Activated naive CD4-positive, alpha-beta T cell treated with anti-CD3 and anti-CD28 coated beads for 36 hours (primary cell): ENCODE data around the gene HMGXB3. TPM values are rescaled to one million over a fixed set of nuclear protein-coding genes. Genes with fewer than 3 reads are reported as not detected.
A peak's percentile ranks its signal among the peaks of the same experiment; 100 is the strongest.

Source experiments
- CTCF ChIA-PET: fragments of 350-600 bp; sonication (Branson Sonifier 250); formaldehyde crosslinking; loops from one replicate; lab custom pipeline; 2021; ENCODE audit warnings: antibody characterized with exemption; lab: Charles Lee
- DNase-seq: peaks from one replicate; pipeline ENCODE4 v3.0.0-alpha.2; 2020
- H3K27ac Mint-ChIP-seq: one replicate; pipeline ENCODE4 v1.8.0; 2021; ENCODE audit warnings: mild to moderate bottlenecking, mixed read lengths
- H3K27me3 Mint-ChIP-seq: one replicate; pipeline ENCODE4 v1.8.0; 2021; ENCODE audit warnings: low read depth, mixed read lengths
- H3K36me3 Mint-ChIP-seq: one replicate; pipeline ENCODE4 v1.8.0; 2021; ENCODE audit warnings: low read depth, mixed read lengths
- H3K4me1 Mint-ChIP-seq: one replicate; pipeline ENCODE4 v1.8.0; 2021; ENCODE audit warnings: low read depth, mixed read lengths
- H3K4me3 Mint-ChIP-seq: one replicate; pipeline ENCODE4 v1.8.0; 2021; ENCODE audit warnings: mild to moderate bottlenecking, moderate library complexity, mixed read lengths
- H3K9me3 Mint-ChIP-seq: one replicate; pipeline ENCODE4 v1.8.0; 2021; ENCODE audit warnings: mixed read lengths
- intact Hi-C: fragments of 100-400 bp; cut with micrococcal nuclease; formaldehyde crosslinking; loops from one replicate; pipeline ENCODE4 v1.15.1; 2023
- total RNA-seq, 2 experiments: library from RNA; stranded (reverse); gene quantifications; one replicate each; pipeline ENCODE4 v1.2.3, GENCODE V29; 2021

HMGXB3 gene
- total RNA-seq, 2 experiments from 2014 or later: 24.3 to 26.8 TPM

DNA sequence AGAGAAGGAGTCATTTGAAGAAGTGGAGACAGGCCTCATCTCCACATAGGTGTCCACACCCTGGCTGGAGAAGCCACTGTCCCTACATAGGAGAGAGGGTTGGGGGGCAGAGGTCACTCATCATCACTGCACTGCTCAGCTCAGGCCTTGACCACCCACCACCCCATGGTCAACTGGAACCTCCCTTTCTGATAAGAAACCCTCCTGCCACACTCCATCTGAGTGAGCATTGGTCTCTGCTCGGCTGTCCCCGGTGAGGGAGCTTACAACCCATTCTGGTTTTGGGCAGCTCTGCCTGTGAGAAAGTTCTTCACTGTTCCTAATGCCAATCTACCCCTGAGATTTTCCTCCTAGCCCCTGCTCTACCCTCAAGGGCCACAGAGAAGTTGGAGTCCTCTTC lies 57.0 kb downstream of the HMGXB3 start:
- H3K9me3 Mint-ChIP-seq: no peaks in the 10 kb centered on the region
- H3K4me1 Mint-ChIP-seq: peaks cover 2% of the 10 kb centered on the region
- CTCF ChIA-PET: no interaction called here
- no peak overlapping the region for H3K27ac Mint-ChIP-seq
- intact Hi-C loops: no loop called here
- H3K27me3 Mint-ChIP-seq: no peaks in the 10 kb centered on the region
- H3K4me3 Mint-ChIP-seq: no peak overlapping the region
- H3K36me3 Mint-ChIP-seq: peaks cover 13% of the 10 kb centered on the region
- no peak for DNase-seq

DNA sequence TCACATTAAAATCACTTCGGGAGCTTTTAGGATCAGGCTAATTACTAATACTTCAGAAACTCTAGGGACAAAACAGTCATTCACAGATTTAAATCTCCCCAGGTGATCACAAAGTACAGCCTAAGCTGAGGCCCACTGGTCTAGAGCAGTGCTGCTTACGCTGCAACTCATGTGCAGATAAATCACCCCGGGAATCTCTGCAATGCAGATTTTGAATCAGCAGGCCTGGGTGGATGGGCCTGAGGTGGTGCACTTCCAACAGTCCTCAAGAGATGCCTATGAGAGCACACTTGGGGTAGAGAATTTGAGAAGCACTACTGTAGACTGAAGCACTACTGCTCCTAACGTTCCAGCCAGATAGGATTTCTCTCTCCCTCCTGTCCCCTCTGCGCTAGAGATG lies 57.5 kb downstream of the HMGXB3 start:
- CTCF ChIA-PET: no interaction called here
- H3K9me3 Mint-ChIP-seq: no peaks in the 10 kb centered on the region
- no peak overlapping the region for H3K27ac Mint-ChIP-seq
- H3K4me3 Mint-ChIP-seq: no peak overlapping the region
- H3K36me3 Mint-ChIP-seq: peaks cover 13% of the 10 kb centered on the region
- H3K27me3 Mint-ChIP-seq: no peaks in the 10 kb centered on the region
- DNase-seq: no peak
- intact Hi-C loops: no loop called here
- H3K4me1 Mint-ChIP-seq: peaks cover 2% of the 10 kb centered on the region

DNA sequence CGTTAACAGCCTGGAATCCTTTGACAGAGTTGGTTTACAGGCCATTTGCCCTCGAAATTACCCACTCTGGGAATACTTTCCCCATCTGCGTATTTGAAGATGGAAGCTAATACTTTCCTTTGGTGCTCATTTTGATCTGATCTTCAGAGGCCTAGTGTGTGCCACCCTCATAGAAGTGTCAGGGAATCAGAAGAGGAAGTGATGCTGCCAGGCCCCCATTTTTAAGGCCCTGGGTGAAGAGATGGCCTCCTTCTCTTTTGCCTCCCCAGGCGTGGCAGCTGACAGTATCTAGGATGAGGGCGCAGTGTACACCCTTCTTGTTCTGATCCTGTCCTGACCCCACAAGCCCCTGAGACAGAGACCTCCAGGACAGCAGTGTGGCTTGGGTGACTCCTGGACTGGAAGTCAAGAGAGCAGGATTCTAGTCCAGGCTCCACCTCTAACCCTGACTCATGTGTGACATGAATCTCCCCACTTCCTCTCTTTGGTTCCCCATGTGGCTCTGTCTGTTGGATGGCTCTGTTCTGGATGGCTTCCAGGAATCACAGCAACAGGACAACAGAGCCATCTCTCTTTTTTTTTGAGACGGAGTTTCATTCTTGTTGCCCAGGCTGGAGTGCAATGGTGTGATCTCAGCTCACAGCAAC lies 58.1 kb downstream of the HMGXB3 start:
- CTCF ChIA-PET: no interaction called here
- peaks cover 2% of the 10 kb centered on the region for H3K4me1 Mint-ChIP-seq

DNA sequence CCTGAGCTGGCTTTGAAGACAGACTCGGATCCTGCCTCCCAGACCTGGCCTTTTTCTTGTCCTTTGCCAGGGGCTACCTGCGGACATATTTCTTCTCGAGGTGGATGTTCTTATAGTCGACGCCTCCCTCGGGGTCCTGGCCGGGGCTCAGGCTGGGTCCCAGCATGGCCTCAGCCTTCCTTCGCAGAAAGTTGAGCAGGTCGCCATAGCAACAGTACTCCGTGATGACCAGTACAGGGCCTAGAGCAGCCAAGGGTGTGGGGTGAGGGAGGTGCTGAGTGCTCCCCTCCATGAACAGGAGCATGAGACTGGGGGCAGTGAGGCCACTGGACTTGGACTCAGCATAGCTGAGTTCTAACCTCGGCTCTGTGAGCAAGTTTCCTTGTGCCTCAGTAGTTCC lies 59.1 kb downstream of the HMGXB3 start:
- Mint-ChIP-seq H3K4me3 (no peak overlapping the region), H3K9me3 (no peaks in the 10 kb centered on the region), H3K36me3 (peaks cover 2% of the 10 kb centered on the region), H3K27me3 (no peaks in the 10 kb centered on the region), H3K4me1 (peaks cover 2% of the 10 kb centered on the region), H3K27ac (no peak overlapping the region)
- intact Hi-C loops: no loop called here
- DNase-seq: no peak
- CTCF ChIA-PET: no interaction called here

More for the DNA sequence above, 58.1 kb downstream of the HMGXB3 start:
- Mint-ChIP-seq H3K4me3 (no peak overlapping the region), H3K9me3 (no peaks in the 10 kb centered on the region), H3K36me3 (peaks cover 9% of the 10 kb centered on the region), H3K27me3 (no peaks in the 10 kb centered on the region), H3K27ac (no peak overlapping the region)
- intact Hi-C loops: no loop called here
- no peak for DNase-seq

DNA sequence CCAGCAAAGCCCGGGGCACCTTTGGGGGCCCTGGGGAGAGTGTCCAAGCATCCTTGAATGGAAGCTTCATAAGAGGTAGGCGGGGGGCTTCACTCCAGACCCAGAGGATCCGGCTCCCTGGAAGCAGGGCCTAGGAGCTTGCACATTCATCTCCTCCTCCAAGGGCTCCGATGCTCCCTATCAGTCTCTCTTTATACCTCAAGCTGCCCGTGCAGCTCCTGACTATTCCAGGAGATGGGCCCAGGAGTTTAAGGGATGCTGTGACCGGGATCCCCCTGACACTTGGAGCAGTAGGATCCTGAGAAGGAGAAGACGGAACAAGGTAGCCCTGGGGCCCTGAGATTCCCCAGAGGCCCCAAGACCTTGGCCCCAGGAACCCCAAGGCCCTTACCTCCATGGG lies 59.9 kb downstream of the HMGXB3 start:
- intact Hi-C loops: no loop called here
- no peaks in the 10 kb centered on the region for H3K9me3 Mint-ChIP-seq
- no peak for DNase-seq
- no peaks in the 10 kb centered on the region for H3K27me3 Mint-ChIP-seq
- CTCF ChIA-PET: no interaction called here
- no peaks in the 10 kb centered on the region for H3K36me3 Mint-ChIP-seq
- no peak overlapping the region for H3K27ac Mint-ChIP-seq
- peaks cover 2% of the 10 kb centered on the region for H3K4me1 Mint-ChIP-seq
- no peak overlapping the region for H3K4me3 Mint-ChIP-seq

DNA sequence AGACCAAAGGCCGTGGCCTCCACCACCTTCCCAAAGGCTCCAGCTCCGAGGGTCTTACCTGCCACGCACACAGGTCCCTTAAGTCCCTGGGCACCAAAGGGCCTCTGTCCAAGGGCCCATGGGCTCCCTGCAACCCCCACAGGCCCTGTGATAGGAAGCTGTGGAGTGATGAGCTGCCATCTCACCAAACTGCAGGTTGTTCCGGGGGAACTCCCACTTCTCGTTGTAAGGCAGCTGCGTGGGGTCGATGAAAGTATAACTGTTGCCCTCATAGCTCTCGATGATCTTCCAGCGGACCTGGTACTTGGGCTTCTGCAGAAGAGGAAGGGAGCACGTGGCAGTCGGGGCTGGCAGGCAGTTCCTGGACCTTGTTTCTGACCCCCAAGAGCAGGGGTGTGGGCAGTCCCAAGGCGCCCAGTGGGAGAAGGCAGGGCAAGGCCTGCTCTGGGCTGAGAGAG lies 61.0 kb downstream of the HMGXB3 start:
- Mint-ChIP-seq H3K36me3 (no peaks in the 10 kb centered on the region), H3K27ac (no peak overlapping the region), H3K4me1 (peaks cover 2% of the 10 kb centered on the region), H3K27me3 (no peaks in the 10 kb centered on the region), H3K9me3 (no peaks in the 10 kb centered on the region), H3K4me3 (no peak overlapping the region)
- intact Hi-C loops: no loop called here
- CTCF ChIA-PET: no interaction called here
- no peak for DNase-seq

DNA sequence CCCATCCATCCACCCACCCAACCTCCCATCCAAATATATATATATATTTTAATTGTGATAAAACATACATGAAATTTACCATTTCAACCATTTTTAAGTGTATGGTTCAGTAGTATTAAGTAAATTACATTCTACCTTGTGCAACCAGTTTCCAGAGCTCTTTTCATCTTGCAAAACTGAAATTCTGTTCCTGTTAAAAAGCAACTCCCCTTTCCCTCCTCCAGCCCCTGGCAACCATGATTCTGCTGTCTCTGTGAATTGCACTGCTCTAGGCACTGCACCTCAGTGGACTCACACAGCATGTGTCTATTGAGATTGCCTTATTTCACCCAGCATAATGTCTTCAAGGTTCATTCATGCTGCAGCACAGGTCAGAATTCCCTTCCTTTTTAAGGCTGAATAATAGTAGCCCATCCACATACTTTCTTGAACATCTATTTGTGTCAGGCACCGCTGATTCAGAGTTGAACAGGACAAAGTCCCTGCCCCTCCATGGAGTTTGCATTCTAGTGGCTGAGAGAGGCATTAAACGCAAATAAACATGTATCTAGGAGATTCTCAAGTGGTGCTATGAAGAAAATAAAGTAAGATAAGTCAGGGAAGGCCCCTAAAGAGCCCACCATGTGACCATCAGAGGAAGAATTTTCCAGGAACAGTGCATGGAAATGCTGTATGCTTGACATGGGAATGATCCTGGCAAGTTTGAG lies 61.8 kb downstream of the HMGXB3 start:
- no peaks in the 10 kb centered on the region for H3K36me3 Mint-ChIP-seq
- peaks cover 9% of the 10 kb centered on the region for H3K4me1 Mint-ChIP-seq
- no peaks in the 10 kb centered on the region for H3K9me3 Mint-ChIP-seq
- no peak overlapping the region for H3K4me3 Mint-ChIP-seq
- H3K27me3 Mint-ChIP-seq: no peaks in the 10 kb centered on the region
- H3K27ac Mint-ChIP-seq: no peak overlapping the region
- CTCF ChIA-PET: interaction anchor here (0.6 kb wide), 1 partner anchor 992 kb away, joined by 3 read pairs; no protein-coding TSS in a partner anchor
- intact Hi-C loops: no loop called here
- DNase-seq: no peak

DNA sequence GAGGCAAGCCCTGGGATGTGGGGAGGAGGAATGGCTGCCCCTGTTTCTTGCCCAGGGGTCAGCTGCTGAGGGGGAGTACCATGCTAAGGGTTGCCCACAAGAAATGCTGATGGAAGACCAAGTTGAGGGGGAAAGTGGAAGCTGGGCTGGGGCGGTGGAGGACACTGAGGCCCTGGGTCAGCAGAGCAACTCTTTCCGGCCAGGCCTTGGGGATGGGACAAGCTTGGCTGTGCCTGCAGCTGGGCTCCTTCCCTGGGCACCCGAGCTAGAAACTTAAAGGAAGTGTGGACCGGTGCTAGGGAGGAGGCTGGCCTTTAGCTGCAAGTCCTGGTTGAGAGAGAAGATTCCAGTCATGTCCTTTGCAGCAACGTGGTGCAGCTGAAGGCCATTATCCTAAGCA lies 63.1 kb downstream of the HMGXB3 start:
- no peaks in the 10 kb centered on the region for H3K36me3 Mint-ChIP-seq

DNA sequence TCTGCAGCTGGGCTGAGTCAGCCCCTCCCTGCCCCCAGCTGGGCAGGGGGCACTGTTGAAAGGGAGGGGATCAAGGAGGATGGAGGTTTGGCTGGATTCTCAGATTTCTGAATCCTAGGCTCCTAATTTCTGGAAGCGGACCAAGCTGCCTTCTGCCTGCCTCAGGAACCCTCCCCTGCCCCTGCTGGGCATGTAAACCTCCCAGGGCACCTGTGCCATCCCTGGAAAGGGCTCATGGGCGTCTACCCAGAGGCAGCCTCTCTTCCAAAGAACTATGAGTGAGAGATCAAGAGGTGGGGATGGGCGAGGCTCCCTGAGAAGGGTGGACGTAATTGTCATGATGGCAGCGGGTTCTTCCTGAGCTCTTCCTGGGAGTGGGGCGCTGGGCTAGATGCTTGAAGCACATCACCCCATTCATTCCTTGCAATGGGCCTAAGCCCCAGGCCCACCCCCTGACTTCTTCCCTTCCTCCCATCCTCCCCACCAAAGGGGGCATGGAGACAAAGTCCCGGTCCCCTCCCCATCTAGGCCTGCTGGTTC lies 64.2 kb downstream of the HMGXB3 start:
- no peak overlapping the region for H3K27ac Mint-ChIP-seq
- intact Hi-C loops: loop anchor here (5.0 kb wide), 1 partner anchor 58 kb away; no protein-coding TSS in a partner anchor
- H3K36me3 Mint-ChIP-seq: no peaks in the 10 kb centered on the region
- no peak overlapping the region for H3K4me3 Mint-ChIP-seq
- no peak for DNase-seq
- H3K27me3 Mint-ChIP-seq: no peaks in the 10 kb centered on the region
- CTCF ChIA-PET: interaction anchor here (0.5 to 1.0 kb wide), 2 partner anchors 11 to 813 kb away, joined by 3 to 4 read pairs; no protein-coding TSS in a partner anchor
- peaks cover 12% of the 10 kb centered on the region for H3K4me1 Mint-ChIP-seq
- H3K9me3 Mint-ChIP-seq: no peaks in the 10 kb centered on the region

More for the DNA sequence above, 63.1 kb downstream of the HMGXB3 start:
- CTCF ChIA-PET: interaction anchor here (0.5 to 1.0 kb wide), 3 partner anchors 10 to 102 kb away, joined by 3 to 6 read pairs (median 3); no protein-coding TSS in a partner anchor
- DNase-seq: no peak
- Mint-ChIP-seq H3K27ac (no peak overlapping the region), H3K27me3 (no peaks in the 10 kb centered on the region), H3K4me1 (peaks cover 12% of the 10 kb centered on the region), H3K4me3 (no peak overlapping the region), H3K9me3 (no peaks in the 10 kb centered on the region)
- intact Hi-C loops: no loop called here

DNA sequence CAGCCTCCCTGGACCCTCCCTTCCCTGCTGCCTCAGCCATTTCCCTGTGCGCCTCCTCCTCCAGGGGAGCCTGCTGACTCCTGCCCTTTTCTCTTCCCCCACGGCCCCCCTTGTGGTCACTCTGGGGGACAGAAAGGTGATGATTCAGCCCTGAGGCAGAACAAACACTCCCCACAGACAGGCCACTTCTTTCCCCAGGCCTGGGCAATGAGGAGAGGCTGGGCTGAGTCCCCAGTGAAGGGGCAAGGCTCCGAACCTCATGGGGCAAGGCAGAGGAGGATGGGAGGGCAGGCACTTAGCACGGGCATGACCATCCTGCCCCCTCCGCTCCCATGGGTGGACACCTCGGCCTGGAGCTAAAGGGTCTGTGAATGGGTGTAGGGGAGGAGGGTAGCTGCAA lies 64.8 kb downstream of the HMGXB3 start:
- CTCF ChIA-PET: no interaction called here
- Mint-ChIP-seq H3K36me3 (no peaks in the 10 kb centered on the region), H3K4me3 (no peak overlapping the region), H3K27ac (no peak overlapping the region), H3K4me1 (peaks cover 12% of the 10 kb centered on the region), H3K9me3 (no peaks in the 10 kb centered on the region), H3K27me3 (no peaks in the 10 kb centered on the region)
- DNase-seq: no peak
- intact Hi-C loops: loop anchor here (5.0 kb wide), 1 partner anchor 57 kb away; no protein-coding TSS in a partner anchor

DNA sequence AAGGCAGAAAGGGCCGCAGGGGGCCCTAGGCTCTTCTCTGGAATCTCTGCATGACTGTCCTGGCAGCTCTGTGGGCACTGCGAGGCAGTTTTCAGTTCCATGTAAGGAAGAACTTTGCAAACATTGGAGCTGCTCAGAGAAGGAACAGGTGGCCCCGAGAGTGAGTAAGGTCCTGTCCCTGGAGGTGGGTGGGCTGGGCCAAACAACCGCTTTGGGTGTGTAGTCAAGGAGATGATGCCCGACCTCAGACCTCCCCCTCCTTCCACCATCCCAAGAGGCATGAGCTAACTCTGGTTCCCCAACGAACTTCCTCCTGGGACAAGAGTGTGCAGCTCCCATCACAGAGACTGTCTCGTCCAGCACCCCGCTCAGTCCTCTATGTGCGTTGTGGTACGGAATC lies 65.3 kb downstream of the HMGXB3 start:
- no peak overlapping the region for H3K27ac Mint-ChIP-seq
- peaks cover 12% of the 10 kb centered on the region for H3K4me1 Mint-ChIP-seq
- CTCF ChIA-PET: interaction anchor here (0.8 kb wide), 1 partner anchor 24 kb away, joined by 3 read pairs; no protein-coding TSS in a partner anchor
- intact Hi-C loops: loop anchor here (5.0 kb wide), 1 partner anchor 56 kb away; no protein-coding TSS in a partner anchor
- no peaks in the 10 kb centered on the region for H3K36me3 Mint-ChIP-seq
- no peak overlapping the region for H3K4me3 Mint-ChIP-seq
- no peaks in the 10 kb centered on the region for H3K27me3 Mint-ChIP-seq
- DNase-seq: no peak
- no peaks in the 10 kb centered on the region for H3K9me3 Mint-ChIP-seq

DNA sequence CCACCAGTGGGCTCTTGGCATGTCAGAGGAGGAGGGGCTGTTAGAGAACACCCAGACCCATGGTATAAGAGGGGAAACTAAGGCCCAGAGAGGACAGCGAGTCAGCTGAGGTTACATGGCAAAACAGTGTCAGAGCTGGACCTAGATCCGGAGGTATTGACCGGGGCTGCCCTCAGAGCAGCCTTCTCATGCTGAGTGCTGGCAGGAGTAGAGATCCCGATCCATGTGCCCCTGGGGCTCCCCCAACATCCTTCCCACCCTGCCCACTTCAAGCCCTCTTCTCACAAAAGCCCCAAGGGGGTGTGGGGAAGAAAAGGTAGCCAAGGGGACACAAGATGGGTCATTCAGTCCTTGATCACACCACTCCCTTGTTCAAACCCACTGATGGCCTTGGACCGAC lies 65.9 kb downstream of the HMGXB3 start:
- H3K4me3 Mint-ChIP-seq: no peak overlapping the region
- CTCF ChIA-PET: interaction anchor here (0.8 kb wide), 1 partner anchor 24 kb away, joined by 3 read pairs; no protein-coding TSS in a partner anchor
- no peaks in the 10 kb centered on the region for H3K27me3 Mint-ChIP-seq
- no peaks in the 10 kb centered on the region for H3K9me3 Mint-ChIP-seq
- no peak for DNase-seq
- H3K27ac Mint-ChIP-seq: peak overlapping the region; percentile 44
- peaks cover 12% of the 10 kb centered on the region for H3K4me1 Mint-ChIP-seq
- intact Hi-C loops: loop anchor here (5.0 kb wide), 1 partner anchor 56 kb away; no protein-coding TSS in a partner anchor
- H3K36me3 Mint-ChIP-seq: no peaks in the 10 kb centered on the region
